ENCODE measurements around the gene FCRLB. TPM values are rescaled to one million over a fixed set of nuclear protein-coding genes. Genes with fewer than 3 reads are reported as not detected.
A peak's percentile ranks its signal among the peaks of the same experiment; 100 is the strongest.
"Not testable (repeated sequence)": the region's sequence is repeated elsewhere in the genome, so short reads cannot be mapped to it uniquely, and the experiment has no call there.

The FCRLB gene
- not detected for total RNA-seq
- polyA plus RNA-seq, result under 1 TPM; 0.25 to 0.63 (median 0.51) TPM

DNA sequence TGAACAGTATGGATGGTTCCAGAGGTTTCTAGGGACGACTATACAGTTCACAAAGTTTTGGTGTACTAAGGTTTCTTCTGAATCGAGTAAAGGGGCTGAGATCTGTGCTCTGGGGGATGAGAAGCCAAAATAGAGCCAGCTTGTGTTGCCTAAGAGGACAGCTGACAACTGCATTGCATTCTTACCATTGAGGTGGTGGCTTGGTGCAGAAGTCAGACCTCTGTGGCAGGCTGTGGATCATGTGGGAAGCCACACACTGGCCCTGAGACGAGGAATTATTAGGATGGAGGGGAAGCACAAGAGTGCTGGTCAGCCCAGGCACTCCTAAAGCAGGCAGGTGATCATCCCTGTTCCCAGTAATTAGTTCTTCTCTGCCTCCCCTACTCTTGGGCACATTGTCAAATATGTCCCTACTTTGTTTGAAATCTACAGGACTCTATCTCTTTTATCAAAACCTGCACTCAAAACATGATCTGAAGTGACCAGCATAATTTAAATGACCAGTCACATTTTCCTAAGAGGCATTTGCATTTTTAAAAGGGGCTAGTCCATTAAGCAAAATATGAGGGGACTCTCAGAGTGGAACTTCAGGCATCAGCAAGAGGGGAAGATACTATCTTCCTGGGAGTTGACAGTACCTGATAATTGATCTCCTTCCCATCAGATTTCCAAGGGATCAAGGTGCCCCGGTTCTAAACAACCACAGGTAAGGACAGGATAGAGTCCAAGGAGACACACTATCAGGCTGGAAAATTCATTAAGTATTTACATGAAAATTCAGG lies at the start of gene FCRLB:
Gene FCRLB (plus strand): TSS at position 589 of the 782 bp plus-strand sequence. CDS start 1,129 bp downstream, outside the sequence.
- peaks cover 8% of the 10 kb centered on the region for H3K4me1 ChIP-seq (ENCODE audit: control insufficient read depth, insufficient read depth, low read length, poor library complexity, severe bottlenecking)
- H3K9me3 ChIP-seq (ENCODE audit: control insufficient read depth in 2 of 2, low read length in 2 of 2), result no peaks in the 10 kb centered on the region
- H3K9me3 Mint-ChIP-seq, result peaks cover 0 to 4% (median 0%) of the 10 kb centered on the region in 7 donors
- peak within 1 kb of the TSS in 1 of 4 donors; percentile 9 for H3K4me3 Mint-ChIP-seq
- no peaks in the 10 kb centered on the region for H3K36me3 ChIP-seq (ENCODE audit: control insufficient read depth, insufficient read depth, low read length)
- DNase-seq, result no peak
- no peak for ATAC-seq (ENCODE audit: low read depth in 2 of 2)
- H3K27me3 Mint-ChIP-seq, result peaks cover 75% of the 10 kb centered on the region
- H3K36me3 Mint-ChIP-seq, result no peaks in the 10 kb centered on the region
- no peak within 1 kb of the TSS for H3K27ac ChIP-seq (ENCODE audit: insufficient read depth, low read length, poor library complexity, severe bottlenecking)
- peaks cover 0 to 14% (median 9%) of the 10 kb centered on the region in 4 donors for H3K4me1 Mint-ChIP-seq
- H3K27me3 ChIP-seq (ENCODE audit: control insufficient read depth, insufficient read depth, low read length), result peaks cover 15% of the 10 kb centered on the region
- H3K27ac Mint-ChIP-seq, result no peak within 1 kb of the TSS
- no peak within 1 kb of the TSS for H3K4me3 ChIP-seq (ENCODE audit: low read depth, low read length)

- H3K27ac ChIP-seq (ENCODE audit: insufficient read depth, low read length, poor library complexity, severe bottlenecking); H3K36me3 ChIP-seq (ENCODE audit: control insufficient read depth, insufficient read depth, low read length); H3K9me3 ChIP-seq (ENCODE audit: control insufficient read depth in 2 of 2, low read length in 2 of 2); H3K4me1 Mint-ChIP-seq; ATAC-seq (ENCODE audit: low read depth in 2 of 2); H3K4me3 ChIP-seq (ENCODE audit: low read depth, low read length); DNase-seq; H3K4me3 Mint-ChIP-seq; H3K9me3 Mint-ChIP-seq; H3K36me3 Mint-ChIP-seq; H3K4me1 ChIP-seq (ENCODE audit: control insufficient read depth, insufficient read depth, low read length, poor library complexity, severe bottlenecking); H3K27me3 ChIP-seq (ENCODE audit: control insufficient read depth, insufficient read depth, low read length): not testable (repeated sequence)
- Mint-ChIP-seq H3K27ac (peak overlapping the region in 1 of 3 donors; percentile 32), H3K27me3 (peaks cover 13% of the 10 kb centered on the region)
These were observed 47.9 kb upstream of the FCRLB start for GRCh38 chr1:161673437-161673836.

- H3K9me3 ChIP-seq (ENCODE audit: control insufficient read depth in 2 of 2, low read length in 2 of 2); DNase-seq; ATAC-seq (ENCODE audit: low read depth in 2 of 2); H3K36me3 ChIP-seq (ENCODE audit: control insufficient read depth, insufficient read depth, low read length); H3K4me3 ChIP-seq (ENCODE audit: low read depth, low read length); H3K4me3 Mint-ChIP-seq; H3K4me1 ChIP-seq (ENCODE audit: control insufficient read depth, insufficient read depth, low read length, poor library complexity, severe bottlenecking); H3K9me3 Mint-ChIP-seq; H3K36me3 Mint-ChIP-seq; H3K27ac Mint-ChIP-seq; H3K27me3 ChIP-seq (ENCODE audit: control insufficient read depth, insufficient read depth, low read length); H3K4me1 Mint-ChIP-seq; H3K27ac ChIP-seq (ENCODE audit: insufficient read depth, low read length, poor library complexity, severe bottlenecking): not testable (repeated sequence)
- H3K27me3 Mint-ChIP-seq, result peaks cover 15% of the 10 kb centered on the region
These were observed 46.9 kb upstream of the FCRLB start for GRCh38 chr1:161674447-161674846.

GRCh38 chr1:161674908-161675307 lies 46.4 kb upstream of the FCRLB start:
- H3K9me3 Mint-ChIP-seq, result not testable (repeated sequence)

DNA sequence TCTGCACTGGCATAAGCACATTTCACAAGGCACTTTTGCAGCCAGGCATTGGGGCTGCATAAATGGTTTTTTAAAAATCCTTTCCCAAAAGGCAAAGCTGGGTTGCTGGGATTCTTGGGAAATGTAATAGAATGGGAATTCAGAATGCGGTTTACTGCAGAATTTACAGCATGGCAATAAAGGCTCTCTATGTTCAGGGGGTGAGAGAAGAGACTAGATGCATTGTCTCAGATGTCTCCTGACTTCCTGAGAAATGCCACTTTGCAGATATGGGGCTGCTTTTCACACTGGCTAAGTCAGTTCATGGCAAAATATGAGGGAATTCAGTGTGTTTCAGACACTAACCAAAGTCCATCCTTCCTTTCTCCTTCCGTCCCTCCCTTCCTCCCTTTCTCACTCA lies 44.9 kb upstream of the FCRLB start:
- H3K36me3 Mint-ChIP-seq, result no peaks in the 10 kb centered on the region
- H3K27ac ChIP-seq (ENCODE audit: insufficient read depth, low read length, poor library complexity, severe bottlenecking), result no peak overlapping the region
- H3K4me3 Mint-ChIP-seq, result no peak overlapping the region
- no peak overlapping the region for H3K4me3 ChIP-seq (ENCODE audit: low read depth, low read length)
- no peaks in the 10 kb centered on the region for H3K9me3 Mint-ChIP-seq
- no peaks in the 10 kb centered on the region for H3K9me3 ChIP-seq (ENCODE audit: control insufficient read depth in 2 of 2, low read length in 2 of 2)
- no peak overlapping the region for H3K27ac Mint-ChIP-seq
- H3K4me1 ChIP-seq (ENCODE audit: control insufficient read depth, insufficient read depth, low read length, poor library complexity, severe bottlenecking), result no peaks in the 10 kb centered on the region
- no peaks in the 10 kb centered on the region for H3K4me1 Mint-ChIP-seq
- H3K27me3 Mint-ChIP-seq, result peaks cover 16% of the 10 kb centered on the region
- H3K36me3 ChIP-seq (ENCODE audit: control insufficient read depth, insufficient read depth, low read length), result no peaks in the 10 kb centered on the region
- ATAC-seq (ENCODE audit: low read depth in 2 of 2) (no peak), DNase-seq (no peak)
- H3K27me3 ChIP-seq (ENCODE audit: control insufficient read depth, insufficient read depth, low read length), result peaks cover 3% of the 10 kb centered on the region

More at GRCh38 chr1:161674908-161675307, 46.4 kb upstream of the FCRLB start:
- H3K27ac ChIP-seq (ENCODE audit: insufficient read depth, low read length, poor library complexity, severe bottlenecking); H3K27me3 ChIP-seq (ENCODE audit: control insufficient read depth, insufficient read depth, low read length); H3K4me1 ChIP-seq (ENCODE audit: control insufficient read depth, insufficient read depth, low read length, poor library complexity, severe bottlenecking); H3K4me1 Mint-ChIP-seq; H3K36me3 Mint-ChIP-seq; H3K4me3 Mint-ChIP-seq; H3K27ac Mint-ChIP-seq; DNase-seq; H3K9me3 ChIP-seq (ENCODE audit: control insufficient read depth in 2 of 2, low read length in 2 of 2); H3K4me3 ChIP-seq (ENCODE audit: low read depth, low read length); ATAC-seq (ENCODE audit: low read depth in 2 of 2); H3K36me3 ChIP-seq (ENCODE audit: control insufficient read depth, insufficient read depth, low read length): not testable (repeated sequence)
- peaks cover 15% of the 10 kb centered on the region for H3K27me3 Mint-ChIP-seq

- no peak overlapping the region for H3K4me3 Mint-ChIP-seq
- no peaks in the 10 kb centered on the region for H3K9me3 ChIP-seq (ENCODE audit: control insufficient read depth in 2 of 2, low read length in 2 of 2)
- no peaks in the 10 kb centered on the region for H3K9me3 Mint-ChIP-seq
- no peaks in the 10 kb centered on the region for H3K36me3 ChIP-seq (ENCODE audit: control insufficient read depth, insufficient read depth, low read length)
- no peaks in the 10 kb centered on the region for H3K36me3 Mint-ChIP-seq
- H3K4me3 ChIP-seq (ENCODE audit: low read depth, low read length), result no peak overlapping the region
- DNase-seq, result no peak
- H3K27ac Mint-ChIP-seq, result no peak overlapping the region
- peaks cover 23% of the 10 kb centered on the region for H3K27me3 Mint-ChIP-seq
- no peaks in the 10 kb centered on the region for H3K4me1 Mint-ChIP-seq
- peaks cover 3% of the 10 kb centered on the region for H3K27me3 ChIP-seq (ENCODE audit: control insufficient read depth, insufficient read depth, low read length)
- no peaks in the 10 kb centered on the region for H3K4me1 ChIP-seq (ENCODE audit: control insufficient read depth, insufficient read depth, low read length, poor library complexity, severe bottlenecking)
- no peak for ATAC-seq (ENCODE audit: low read depth in 2 of 2)
- H3K27ac ChIP-seq (ENCODE audit: insufficient read depth, low read length, poor library complexity, severe bottlenecking), result no peak overlapping the region
These were observed 44.2 kb upstream of the FCRLB start for GRCh38 chr1:161676958-161677689.

- peaks cover 10% of the 10 kb centered on the region for H3K27me3 ChIP-seq (ENCODE audit: control insufficient read depth, insufficient read depth, low read length)
- Mint-ChIP-seq H3K9me3 (no peaks in the 10 kb centered on the region), H3K36me3 (no peaks in the 10 kb centered on the region), H3K4me3 (no peak overlapping the region), H3K27ac (no peak overlapping the region), H3K27me3 (peaks cover 31% of the 10 kb centered on the region), H3K4me1 (no peaks in the 10 kb centered on the region)
- no peaks in the 10 kb centered on the region for H3K4me1 ChIP-seq (ENCODE audit: control insufficient read depth, insufficient read depth, low read length, poor library complexity, severe bottlenecking)
- H3K4me3 ChIP-seq (ENCODE audit: low read depth, low read length), result no peak overlapping the region
- H3K9me3 ChIP-seq (ENCODE audit: control insufficient read depth in 2 of 2, low read length in 2 of 2), result no peaks in the 10 kb centered on the region
- H3K36me3 ChIP-seq (ENCODE audit: control insufficient read depth, insufficient read depth, low read length), result no peaks in the 10 kb centered on the region
- DNase-seq (no peak), ATAC-seq (ENCODE audit: low read depth in 2 of 2) (no peak)
- no peak overlapping the region for H3K27ac ChIP-seq (ENCODE audit: insufficient read depth, low read length, poor library complexity, severe bottlenecking)
These were observed 42.8 kb upstream of the FCRLB start for GRCh38 chr1:161678500-161678899.

Data from CD4-positive, CD25-positive, alpha-beta regulatory T cell (primary cell).